Pancreas (tissue), 10 donors: ENCODE measurements around the gene ACOT11. TPM values are rescaled to one million over a fixed set of nuclear protein-coding genes. Genes with fewer than 3 reads are reported as not detected.
A peak's percentile ranks its signal among the peaks of the same experiment; 100 is the strongest.

Source experiments
- ATAC-seq, 4 donors: fragments of 200-7000 bp; cut with Tn5 transposase; one replicate each; pipeline versions ENCODE4 v1.8.0 to v1.9.1; 2020; ENCODE audit warnings: mild to moderate bottlenecking in 4 of 4, moderate library complexity in 4 of 4
- DNase-seq, 6 donors: peaks; one replicate each; pipeline ENCODE4 v3.0.0-alpha.2; 2020
- FAIRE-seq: peaks from 2 replicates; lab custom pipeline; 2012; peaks lifted over from hg19 to GRCh38; lab: Jason Lieb, UNC
- H3K27ac ChIP-seq, 4 donors: fragments of 200-600 bp; sonication (generic); 1 replicate in 3 of 4; 2 replicates in 1 of 4; pipeline versions ENCODE4 v1.5.0 to v1.8.0; 2020
- H3K27me3 ChIP-seq, 4 donors: fragments of 200-600 bp; one replicate each; pipeline ENCODE4 v1.8.0; 2021
- H3K36me3 ChIP-seq, 3 donors: fragments of 200-600 bp; sonication (generic) in 1 of 3; one replicate each; pipeline versions ENCODE4 v1.5.0 to v1.8.0; 2020 to 2021
- H3K4me1 ChIP-seq, 3 donors: fragments of 200-600 bp; one replicate each; pipeline ENCODE4 v1.8.0; 2021
- H3K4me3 ChIP-seq, 4 donors: fragments of 200-600 bp; sonication (generic) in 2 of 4; one replicate each; pipeline versions ENCODE4 v1.5.0 to v1.8.0; 2020 to 2021
- H3K9me3 ChIP-seq, 4 donors: fragments of 200-600 bp; one replicate each; pipeline ENCODE4 v1.8.0; 2021
- CTCF ChIP-seq, 4 donors: fragments of 200-600 bp; sonication (generic) in 3 of 4; IDR thresholded peaks; one replicate each; pipeline versions ENCODE4 v1.5.0 to v1.8.0; 2021; ENCODE audit warnings: antibody characterized with exemption in 4 of 4
- WGBS, 2 donors: extraction: QIAGEN DNeasy Blood & Tissue Kit; methylation state at CpG; one replicate each; pipeline ENCODE4 v1.1.7; 2013; 5-methylcytosine and 5-hydroxymethylcytosine counted together
- intact Hi-C, 3 donors: fragments of 100-400 bp; cut with DNase I; formaldehyde crosslinking; loops; one replicate each; pipeline versions ENCODE4 v1.11.1 to v1.14.2; 2022
- polyA plus RNA-seq, 2 donors: library from polyadenylated mRNA; stranded (reverse); fragments of 200-250 nt; gene quantifications; one replicate each; pipeline ENCODE4 v1.2.3, GENCODE V29; 2013
- total RNA-seq, 6 donors: library from RNA; stranded (reverse); fragmentation: NEBNext Ultra II Directional in 4 of 6; extraction: Animal tissue kit (Norgen Biotek cat#: 25700) in 4 of 6; gene quantifications; one replicate each; pipeline versions ENCODE4 v1.2.1 to v1.2.4, GENCODE V29; 2021 to 2023
- donor health status: healthy with polysubstance abuse.
- donor health status: DM: no; HTN: no; CAD: no; lungs with moderate emphysema.
- donor health status: DM: no; HTN: no; CAD: no.
- donor health status: control.
- donor health status: control.
- donor health status: Bipolar disorder and iron deficiency.
- donor health status: DM: yes; HTN: yes; CAD: no.
- donor health status: DM: no; HTN: no; CAD: no.
- donor health status: DM: no; HTN: no; CAD: no.
- donor health status: DM: yes; HTN: yes; CAD: no.

The ACOT11 gene
- total and polyA plus RNA-seq, 8 donors = 2.6 to 6.7 (median 3.1) TPM

GRCh38 chr1:54649130-54649898, 101.3 kb downstream of the ACOT11 start:
- TF ChIP-seq CTCF (IDR thresholded peaks at IDR 0.05) = no peak
- Histone ChIP-seq H3K27me3 (no peaks in the 10 kb centered on the region), H3K4me3 (no peak overlapping the region), H3K27ac (no peak overlapping the region), H3K4me1 (no peaks in the 10 kb centered on the region), H3K36me3 (no peaks in the 10 kb centered on the region), H3K9me3 (no peaks in the 10 kb centered on the region)
- intact Hi-C loops = no loop called here
- 50 to 54% methylated on average over 5 of the region's 5 CpGs for WGBS, 2 donors
- ATAC-seq (peak in 1 of 4 donors; percentile 21), DNase-seq (no peak), FAIRE-seq (no peak)

DNA sequence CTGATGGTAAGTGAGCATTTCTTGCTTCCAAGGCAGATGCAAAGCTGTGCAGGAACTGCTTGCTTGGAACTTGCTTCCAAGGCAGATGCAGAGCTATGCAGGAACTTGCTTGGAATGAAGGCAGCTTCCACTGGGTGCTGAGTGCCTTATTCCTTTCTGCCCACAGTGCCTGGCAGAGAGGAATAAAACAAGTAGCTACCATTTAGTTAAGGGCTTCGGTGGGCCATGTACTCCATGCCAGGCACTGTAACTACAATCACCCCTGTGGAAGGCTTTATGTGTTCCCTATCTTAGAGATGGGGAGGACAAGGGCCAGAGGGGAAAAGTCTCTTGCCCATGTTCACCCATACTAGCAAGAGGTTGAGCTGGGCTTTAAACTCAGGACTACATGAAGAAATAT, 101.9 kb downstream of the ACOT11 start:
- 61 to 100% methylated on average over 1 of the region's 1 CpG for WGBS, 2 donors
- Histone ChIP-seq H3K27me3 (no peaks in the 10 kb centered on the region), H3K36me3 (no peaks in the 10 kb centered on the region), H3K4me3 (no peak overlapping the region), H3K4me1 (no peaks in the 10 kb centered on the region), H3K27ac (no peak overlapping the region), H3K9me3 (no peaks in the 10 kb centered on the region)
- FAIRE-seq (no peak), ATAC-seq (no peak), DNase-seq (no peak)
- intact Hi-C loops = no loop called here
- no peak for TF ChIP-seq CTCF (IDR thresholded peaks at IDR 0.05)

DNA sequence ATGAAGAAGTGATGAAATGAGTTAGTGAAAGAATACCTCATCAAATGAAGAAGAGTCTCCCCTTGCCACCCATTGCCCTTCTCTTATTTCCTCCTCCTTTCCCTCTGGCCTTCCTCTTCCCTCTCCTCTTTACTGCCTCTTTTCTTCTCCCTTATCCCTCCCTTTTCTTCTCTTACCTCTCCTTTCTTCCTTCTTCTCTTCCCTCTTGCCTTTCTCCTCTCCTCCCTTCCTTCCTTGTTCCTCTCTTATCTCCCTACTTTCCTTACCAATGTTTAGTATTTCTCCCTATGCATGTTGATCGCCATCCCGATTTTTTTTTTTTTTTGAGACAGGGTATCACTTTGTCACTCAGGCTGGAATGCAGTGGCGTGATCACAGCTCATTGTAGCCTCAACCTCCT, 102.4 kb downstream of the ACOT11 start:
- intact Hi-C loops = no loop called here
- Histone ChIP-seq H3K4me3 (no peak overlapping the region), H3K4me1 (no peaks in the 10 kb centered on the region), H3K27ac (no peak overlapping the region), H3K36me3 (no peaks in the 10 kb centered on the region), H3K9me3 (no peaks in the 10 kb centered on the region), H3K27me3 (no peaks in the 10 kb centered on the region)
- FAIRE-seq = no peak
- TF ChIP-seq CTCF (IDR thresholded peaks at IDR 0.05) = no peak
- DNase-seq = no peak
- no peak for ATAC-seq
- WGBS, 2 donors = 71 to 72% methylated on average over 3 of the region's 3 CpGs

- Histone ChIP-seq H3K27me3 (no peaks in the 10 kb centered on the region), H3K9me3 (no peaks in the 10 kb centered on the region), H3K4me1 (no peaks in the 10 kb centered on the region), H3K27ac (no peak overlapping the region), H3K4me3 (no peak overlapping the region), H3K36me3 (no peaks in the 10 kb centered on the region)
- no peak for DNase-seq
- no peak for ATAC-seq
- FAIRE-seq = no peak
- no peak for TF ChIP-seq CTCF (IDR thresholded peaks at IDR 0.05)
- WGBS, 2 donors = 62 to 67% methylated on average over 3 of the region's 3 CpGs
- intact Hi-C loops = no loop called here
These were observed 103.6 kb downstream of the ACOT11 start for GRCh38 chr1:54651608-54652007.

DNA sequence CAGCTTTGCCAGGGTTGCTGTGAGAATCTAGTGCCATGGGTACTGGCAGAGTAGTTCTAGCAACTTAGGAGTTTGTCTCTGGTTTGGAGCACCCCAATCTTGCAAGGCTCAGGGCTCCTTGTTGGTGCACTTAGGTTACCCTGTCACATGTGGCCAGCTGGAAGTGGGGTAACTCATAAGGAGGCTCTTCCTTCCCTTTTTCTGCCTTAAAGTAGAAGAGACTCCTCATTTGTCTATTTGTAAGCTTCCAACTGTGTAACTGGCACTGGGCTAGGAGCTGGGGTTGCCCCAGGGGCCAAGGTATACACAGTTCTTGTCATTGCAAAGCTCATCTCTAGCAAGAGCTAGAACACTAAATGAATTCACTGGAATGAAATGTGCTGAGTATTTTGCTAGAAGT, 104.1 kb downstream of the ACOT11 start:
- intact Hi-C loops = no loop called here
- DNase-seq (no peak), ATAC-seq (peak in 1 of 4 donors; percentile 37), FAIRE-seq (no peak)
- TF ChIP-seq CTCF (IDR thresholded peaks at IDR 0.05) = no peak
- H3K4me3 ChIP-seq = no peak overlapping the region
- H3K36me3 ChIP-seq = no peaks in the 10 kb centered on the region
- H3K27ac ChIP-seq = no peak overlapping the region
- H3K9me3 ChIP-seq = no peaks in the 10 kb centered on the region
- no peaks in the 10 kb centered on the region for H3K27me3 ChIP-seq
- no peaks in the 10 kb centered on the region for H3K4me1 ChIP-seq
